DND-41 (cell line): ENCODE data around the gene C17orf50.

ENCODE experiments used
- ATAC-seq: fragments of 200-7000 bp; cut with Tn5 transposase; 3 replicates; pipeline ENCODE4 v1.9.1; 2021; ENCODE audit warnings: low read depth; ENCODE audit not compliant: insufficient read depth
- DNase-seq: peaks from one replicate; pipeline ENCODE4 v3.0.0-alpha.2; 2020
- H2AFZ ChIP-seq: 2 replicates; pipeline ENCODE4 v1.6.0; 2012; ENCODE audit warnings: low read depth, low read length
- H3K27ac ChIP-seq: 2 replicates; pipeline ENCODE4 v1.5.1; 2012; ENCODE audit warnings: low read length, inconsistent platforms
- H3K27me3 ChIP-seq: fragments of 200-600 bp; sonication (generic); 2 replicates; pipeline ENCODE4 v1.6.0; 2012; ENCODE audit warnings: low read length, mild to moderate bottlenecking, inconsistent platforms; ENCODE audit not compliant: insufficient read depth, poor library complexity
- H3K36me3 ChIP-seq: 2 replicates; pipeline ENCODE4 v1.5.1; 2012; ENCODE audit warnings: low read length, inconsistent platforms; ENCODE audit not compliant: insufficient read depth
- H3K4me1 ChIP-seq: 2 replicates; pipeline ENCODE4 v1.5.1; 2012; ENCODE audit warnings: mild to moderate bottlenecking, low read length; ENCODE audit not compliant: insufficient read depth
- H3K4me2 ChIP-seq: 2 replicates; pipeline ENCODE4 v1.6.0; 2012; ENCODE audit warnings: mild to moderate bottlenecking, moderate library complexity, low read length, inconsistent platforms; ENCODE audit not compliant: insufficient read depth
- H3K4me3 ChIP-seq, 2 experiments: fragments of 200-600 bp in 1 of 2; shearing (Covaris generic) in 1 of 2; 2 replicates each; pipeline ENCODE4 v1.5.1; 2012 to 2016; ENCODE audit warnings: inconsistent platforms in 2 of 2, low read length in 2 of 2, mild to moderate bottlenecking in 2 of 2, low read depth in 1 of 2, moderate library complexity in 1 of 2
- H3K79me2 ChIP-seq: 2 replicates; pipeline ENCODE4 v1.6.0; 2012; ENCODE audit warnings: low read length, inconsistent platforms; ENCODE audit not compliant: insufficient read depth
- H3K9ac ChIP-seq: 2 replicates; pipeline ENCODE4 v1.6.0; 2012; ENCODE audit warnings: low read depth, mild to moderate bottlenecking, inconsistent platforms, low read length, moderate library complexity
- H3K9me3 ChIP-seq: 2 replicates; pipeline ENCODE4 v1.5.1; 2012; ENCODE audit warnings: low read length, moderate library complexity, mild to moderate bottlenecking, inconsistent platforms; ENCODE audit not compliant: insufficient read depth, severe bottlenecking
- H4K20me1 ChIP-seq: 2 replicates; pipeline ENCODE4 v1.6.0; 2012; ENCODE audit warnings: low read length; ENCODE audit not compliant: insufficient read depth
- CTCF ChIP-seq: IDR thresholded peaks from 2 replicates; pipeline ENCODE4 v1.5.1; 2012; ENCODE audit warnings: borderline replicate concordance, low read length, moderate library complexity, mild to moderate bottlenecking; ENCODE audit not compliant: poor library complexity, severe bottlenecking; ENCODE audit errors: extremely low read depth
- EZH2 ChIP-seq: IDR thresholded peaks from 3 replicates; pipeline ENCODE4 v1.6.1; 2012; ENCODE audit warnings: borderline replicate concordance, low read depth, mild to moderate bottlenecking, moderate library complexity, low read length, inconsistent platforms; ENCODE audit not compliant: severe bottlenecking

Gene C17orf50

DNA sequence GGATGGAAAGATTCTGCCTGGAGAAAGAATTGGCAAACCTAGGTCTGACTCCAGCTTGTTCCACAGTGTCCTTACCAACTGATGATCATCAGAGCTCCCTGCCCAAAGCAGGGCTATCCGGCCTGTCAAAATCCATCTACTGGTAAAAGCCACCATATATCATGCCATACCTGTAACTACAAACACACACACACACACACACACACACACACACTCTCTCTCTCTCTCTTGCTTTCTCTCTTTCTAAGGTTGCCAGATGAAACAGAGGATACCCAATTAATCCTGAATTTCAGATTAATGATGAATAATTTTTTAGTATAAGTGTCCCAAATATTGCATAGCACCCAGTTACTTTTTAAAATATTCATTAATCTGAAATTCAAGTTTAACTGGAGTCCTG is 36.3 kb downstream of the C17orf50 start:
- H2AFZ ChIP-seq = no peak overlapping the region
- peaks cover 48% of the 10 kb centered on the region for H3K27me3 ChIP-seq
- DNase-seq = no peak
- no peak overlapping the region for H3K4me3 ChIP-seq
- H3K27ac ChIP-seq = no peak overlapping the region
- no peaks in the 10 kb centered on the region for H3K9me3 ChIP-seq
- peaks cover 11% of the 10 kb centered on the region for H3K4me1 ChIP-seq
- H3K79me2 ChIP-seq = no peaks in the 10 kb centered on the region
- ATAC-seq = no peak
- TF ChIP-seq EZH2 (no peak), CTCF (no peak)
- no peak overlapping the region for H3K4me2 ChIP-seq
- H4K20me1 ChIP-seq = no peaks in the 10 kb centered on the region
- H3K36me3 ChIP-seq = no peaks in the 10 kb centered on the region
- H3K9ac ChIP-seq = no peak overlapping the region

GRCh38 chr17:35797370-35797769 is 36.7 kb downstream of the C17orf50 start:
- no peaks in the 10 kb centered on the region for H3K79me2 ChIP-seq
- H3K4me3 ChIP-seq = no peak overlapping the region
- no peaks in the 10 kb centered on the region for H3K36me3 ChIP-seq
- H3K4me1 ChIP-seq = peaks cover 11% of the 10 kb centered on the region
- no peak overlapping the region for H3K4me2 ChIP-seq
- TF ChIP-seq EZH2 = no peak
- H3K27me3 ChIP-seq = peaks cover 44% of the 10 kb centered on the region
- DNase-seq (no peak), ATAC-seq (no peak)
- no peak overlapping the region for H2AFZ ChIP-seq
- no peaks in the 10 kb centered on the region for H4K20me1 ChIP-seq
- H3K27ac ChIP-seq = no peak overlapping the region
- H3K9ac ChIP-seq = no peak overlapping the region
- no peaks in the 10 kb centered on the region for H3K9me3 ChIP-seq

DNA sequence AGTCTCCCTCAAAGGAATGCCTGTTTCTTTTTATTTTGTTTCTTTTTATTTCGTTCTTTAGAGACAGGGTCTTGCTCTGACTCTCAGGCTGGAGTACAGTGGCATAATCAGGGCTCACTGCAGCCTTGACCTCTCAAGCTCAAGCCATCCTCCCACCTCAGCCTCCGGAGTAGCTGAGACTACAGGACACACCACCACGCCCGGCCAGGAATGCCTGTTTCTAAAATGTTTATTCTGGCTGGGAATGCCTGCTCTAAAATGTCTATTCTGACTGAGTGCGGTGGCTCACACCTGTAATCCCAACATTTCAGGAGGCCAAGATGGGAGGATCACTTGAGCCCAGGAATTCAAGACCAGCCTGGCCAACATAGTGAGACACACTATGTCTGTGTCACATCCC is 37.2 kb downstream of the C17orf50 start:
- no peak for ATAC-seq
- Histone ChIP-seq H3K27ac (no peak overlapping the region), H3K4me1 (peaks cover 11% of the 10 kb centered on the region), H3K4me3 (no peak overlapping the region), H3K36me3 (no peaks in the 10 kb centered on the region), H4K20me1 (no peaks in the 10 kb centered on the region), H3K4me2 (no peak overlapping the region), H2AFZ (no peak overlapping the region), H3K9me3 (no peaks in the 10 kb centered on the region), H3K9ac (no peak overlapping the region), H3K27me3 (peaks cover 42% of the 10 kb centered on the region), H3K79me2 (no peaks in the 10 kb centered on the region)
- DNase-seq = no peak
- TF ChIP-seq CTCF (no peak), EZH2 (no peak)

DNA sequence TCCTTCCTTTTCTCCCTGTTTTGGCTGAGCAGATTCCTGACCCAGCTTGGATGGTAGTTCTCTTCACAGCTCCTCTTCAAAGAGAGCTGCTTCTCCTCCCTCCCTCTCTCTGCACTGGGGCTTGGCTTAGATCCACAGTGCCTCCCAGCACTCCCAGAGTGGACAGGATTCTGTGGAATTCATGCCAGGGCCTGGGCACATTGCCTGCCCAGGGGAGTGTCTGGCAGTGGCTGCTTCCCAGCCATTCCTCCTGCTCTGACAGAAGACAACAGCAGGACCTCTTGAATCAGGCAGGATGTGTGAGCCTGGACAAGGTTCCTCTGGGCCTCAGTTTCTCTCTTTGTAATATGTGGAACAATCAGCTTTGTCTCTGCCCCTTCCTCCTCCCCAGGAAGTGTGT is 39.3 kb downstream of the C17orf50 start:
- Histone ChIP-seq H3K4me1 (peaks cover 11% of the 10 kb centered on the region), H3K4me3 (no peak overlapping the region), H3K4me2 (no peak overlapping the region), H3K36me3 (no peaks in the 10 kb centered on the region), H4K20me1 (no peaks in the 10 kb centered on the region), H3K9ac (no peak overlapping the region), H3K9me3 (no peaks in the 10 kb centered on the region), H3K27ac (no peak overlapping the region), H3K27me3 (peaks cover 28% of the 10 kb centered on the region), H2AFZ (no peak overlapping the region), H3K79me2 (no peaks in the 10 kb centered on the region)
- no peak for ATAC-seq
- TF ChIP-seq EZH2 = no peak
- no peak for TF ChIP-seq CTCF
- DNase-seq = no peak
